Fibroblast of lung (primary cell): ENCODE results near the gene TATDN3.

ENCODE experiments used
- CTCF ChIP-seq, 2 donors: IDR thresholded peaks in 1 of 2; conservative IDR thresholded peaks in 1 of 2; 1 replicate in 1 of 2; 2 replicates in 1 of 2; pipeline ENCODE4 v1.5.1; 2011 to 2012; ENCODE audit warnings: low read length in 2 of 2, control low read depth in 1 of 2, inconsistent platforms in 1 of 2, low read depth in 1 of 2, mild to moderate bottlenecking in 1 of 2
- EZH2 ChIP-seq: IDR thresholded peaks from 2 replicates; pipeline ENCODE4 v1.5.1; 2012; ENCODE audit warnings: low read length, control low read depth, mild to moderate bottlenecking; ENCODE audit errors: missing control alignments

GRCh38 chr1:212860713-212861581 lies 69.3 kb downstream of the TATDN3 start:
- no peak for TF ChIP-seq CTCF (conservative IDR thresholded peaks at IDR 0.05 in 1 of 2, IDR thresholded peaks at IDR 0.05 in 1 of 2; ENCODE audit: low read depth in 1 of 2, low read length in 2 of 2)
- no peak for TF ChIP-seq EZH2
